HUES64 (cell line): ENCODE measurements around the gene SNUPN.
A peak's percentile ranks its signal among the peaks of the same experiment; 100 is the strongest.
"Not testable (repeated sequence)": the region's sequence is repeated elsewhere in the genome, so short reads cannot be mapped to it uniquely, and the experiment has no call there.

Source experiments
- H3K27ac ChIP-seq: 2 replicates; pipeline ENCODE4 v1.7.0; 2013; ENCODE audit warnings: low read depth, low read length, inconsistent platforms
- H3K27me3 ChIP-seq: 2 replicates; pipeline ENCODE4 v1.6.1; 2013; ENCODE audit warnings: mild to moderate bottlenecking, low read length; ENCODE audit not compliant: insufficient read depth
- H3K36me3 ChIP-seq: 2 replicates; pipeline ENCODE4 v1.6.1; 2013; ENCODE audit warnings: mild to moderate bottlenecking, low read length; ENCODE audit not compliant: insufficient read depth
- H3K4me1 ChIP-seq: 2 replicates; pipeline ENCODE4 v1.6.1; 2013; ENCODE audit warnings: mild to moderate bottlenecking, low read length, moderate library complexity; ENCODE audit not compliant: insufficient read depth
- H3K4me3 ChIP-seq: 2 replicates; pipeline ENCODE4 v1.5.1; 2013; ENCODE audit warnings: mild to moderate bottlenecking, low read length, moderate library complexity
- H3K9ac ChIP-seq: 2 replicates; pipeline ENCODE4 v1.6.1; 2013; ENCODE audit warnings: mild to moderate bottlenecking, low read depth, low read length
- H3K9me3 ChIP-seq: 2 replicates; pipeline ENCODE4 v1.6.1; 2013; ENCODE audit warnings: low read depth, low read length; ENCODE audit not compliant: insufficient read depth
- WGBS: fragments of 150-250, 120-280 bp; methylation state at CpG from one replicate; pipeline ENCODE4 v1.1.7; 2013; ENCODE audit warnings: missing lambda C conversion rate; 5-methylcytosine and 5-hydroxymethylcytosine counted together

SNUPN gene

GRCh38 chr15:75591655-75592364 lies 33.7 kb downstream of the SNUPN start:
- Histone ChIP-seq H3K27ac (no peak overlapping the region), H3K27me3 (no peaks in the 10 kb centered on the region), H3K9ac (no peak overlapping the region), H3K4me3 (no peak overlapping the region), H3K4me1 (no peaks in the 10 kb centered on the region), H3K9me3 (no peaks in the 10 kb centered on the region), H3K36me3 (peaks cover 19% of the 10 kb centered on the region)
- 89% methylated on average over 4 of the region's 4 CpGs for WGBS

GRCh38 chr15:75590239-75590638 lies 35.3 kb downstream of the SNUPN start:
- Histone ChIP-seq H3K27ac (no peak overlapping the region), H3K4me1 (no peaks in the 10 kb centered on the region), H3K9ac (no peak overlapping the region), H3K27me3 (no peaks in the 10 kb centered on the region), H3K36me3 (peaks cover 5% of the 10 kb centered on the region; the same call in 1 of the 2 replicates), H3K9me3 (no peaks in the 10 kb centered on the region), H3K4me3 (no peak overlapping the region)
- 100% methylated on average over 1 of the region's 2 CpGs for WGBS

- Histone ChIP-seq H3K4me3 (no peak overlapping the region), H3K36me3 (no peaks in the 10 kb centered on the region; the same call in 1 of the 2 replicates), H3K4me1 (no peaks in the 10 kb centered on the region), H3K27me3 (no peaks in the 10 kb centered on the region), H3K9ac (no peak overlapping the region), H3K9me3 (no peaks in the 10 kb centered on the region), H3K27ac (no peak overlapping the region)
- WGBS = 95% methylated on average over 5 of the region's 5 CpGs
Measured at GRCh38 chr15:75589071-75589470, 36.5 kb downstream of the SNUPN start.

- H3K4me3 ChIP-seq, H3K9me3 ChIP-seq, H3K9ac ChIP-seq, H3K27me3 ChIP-seq, H3K27ac ChIP-seq, H3K4me1 ChIP-seq, H3K36me3 ChIP-seq: not testable (repeated sequence)
- 98% methylated on average over 2 of the region's 5 CpGs for WGBS
Measured at GRCh38 chr15:75586422-75586821, 39.1 kb downstream of the SNUPN start.

DNA sequence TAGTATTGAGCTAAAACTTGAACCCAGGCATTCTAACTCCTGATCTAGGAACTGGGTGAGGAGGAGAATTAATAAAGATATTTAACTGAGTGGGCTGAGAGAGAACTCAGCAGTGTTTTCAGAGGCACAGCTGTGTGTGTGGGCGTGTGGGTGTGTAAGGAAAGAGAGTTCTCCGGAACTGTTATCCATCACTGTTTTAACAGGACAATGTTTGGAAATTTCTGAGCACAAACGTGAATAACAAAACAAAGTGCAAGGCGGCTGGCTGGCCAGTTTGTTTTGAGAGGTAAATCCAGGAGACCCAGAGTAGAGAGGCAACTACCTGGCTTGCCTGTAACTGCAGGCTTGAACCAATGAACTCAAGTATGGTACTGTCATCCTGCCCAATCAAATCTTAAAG lies 41.4 kb downstream of the SNUPN start:
- Histone ChIP-seq H3K27me3 (no peaks in the 10 kb centered on the region), H3K27ac (no peak overlapping the region), H3K9me3 (no peaks in the 10 kb centered on the region), H3K36me3 (no peaks in the 10 kb centered on the region), H3K4me1 (peaks cover 6% of the 10 kb centered on the region; the same call in 1 of the 2 replicates), H3K4me3 (no peak overlapping the region), H3K9ac (no peak overlapping the region)
- 74% methylated on average over 4 of the region's 4 CpGs for WGBS

DNA sequence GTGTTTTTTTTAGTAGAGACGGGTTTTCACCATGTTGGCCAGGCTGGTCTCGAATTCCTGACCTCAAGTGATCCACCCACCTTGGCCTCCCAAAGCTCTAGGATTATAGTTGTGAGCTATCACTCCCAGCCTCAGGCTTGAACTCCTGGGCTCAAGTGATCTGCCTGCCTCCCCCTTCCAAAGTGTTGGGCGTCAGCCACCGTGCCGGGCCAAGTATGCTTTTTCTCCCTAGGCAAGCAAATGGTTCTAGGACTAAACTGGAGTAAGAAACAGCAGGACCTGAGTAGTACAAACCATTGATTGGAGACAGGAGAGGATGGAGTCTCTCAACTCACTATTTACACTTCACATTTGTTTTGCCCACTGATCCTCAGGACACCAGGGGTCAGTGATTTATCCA lies 41.8 kb downstream of the SNUPN start:
- no peaks in the 10 kb centered on the region for H3K27me3 ChIP-seq
- WGBS = 82% methylated on average over 5 of the region's 5 CpGs
- H3K4me1 ChIP-seq = peaks cover 6% of the 10 kb centered on the region; the same call in 1 of the 2 replicates
- no peaks in the 10 kb centered on the region for H3K36me3 ChIP-seq
- H3K9me3 ChIP-seq = no peaks in the 10 kb centered on the region
- H3K9ac ChIP-seq = no peak overlapping the region
- no peak overlapping the region for H3K27ac ChIP-seq
- no peak overlapping the region for H3K4me3 ChIP-seq

DNA sequence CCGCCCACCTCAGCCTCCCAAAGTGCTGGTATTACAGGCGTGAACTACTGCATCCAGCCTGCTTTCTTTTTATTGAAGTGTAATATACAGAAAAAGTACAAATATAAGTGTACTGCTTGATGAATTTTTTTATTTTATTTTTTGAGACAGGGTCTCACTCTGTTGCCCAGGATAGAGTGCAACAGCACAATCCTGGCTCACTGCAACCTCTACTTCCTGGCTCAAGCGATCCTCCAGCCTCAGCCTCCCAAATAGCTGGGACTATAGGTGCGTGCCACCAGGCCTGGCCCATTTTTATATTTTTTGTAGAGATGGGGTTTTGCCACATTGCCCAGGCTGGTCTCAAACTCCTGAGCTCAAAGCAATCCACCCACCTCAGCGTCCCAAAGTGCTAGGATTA lies 42.6 kb downstream of the SNUPN start:
- H3K9ac ChIP-seq, H3K4me1 ChIP-seq, H3K27ac ChIP-seq, H3K4me3 ChIP-seq, H3K36me3 ChIP-seq, H3K27me3 ChIP-seq, H3K9me3 ChIP-seq: not testable (repeated sequence)
- WGBS = 94% methylated on average over 5 of the region's 5 CpGs

DNA sequence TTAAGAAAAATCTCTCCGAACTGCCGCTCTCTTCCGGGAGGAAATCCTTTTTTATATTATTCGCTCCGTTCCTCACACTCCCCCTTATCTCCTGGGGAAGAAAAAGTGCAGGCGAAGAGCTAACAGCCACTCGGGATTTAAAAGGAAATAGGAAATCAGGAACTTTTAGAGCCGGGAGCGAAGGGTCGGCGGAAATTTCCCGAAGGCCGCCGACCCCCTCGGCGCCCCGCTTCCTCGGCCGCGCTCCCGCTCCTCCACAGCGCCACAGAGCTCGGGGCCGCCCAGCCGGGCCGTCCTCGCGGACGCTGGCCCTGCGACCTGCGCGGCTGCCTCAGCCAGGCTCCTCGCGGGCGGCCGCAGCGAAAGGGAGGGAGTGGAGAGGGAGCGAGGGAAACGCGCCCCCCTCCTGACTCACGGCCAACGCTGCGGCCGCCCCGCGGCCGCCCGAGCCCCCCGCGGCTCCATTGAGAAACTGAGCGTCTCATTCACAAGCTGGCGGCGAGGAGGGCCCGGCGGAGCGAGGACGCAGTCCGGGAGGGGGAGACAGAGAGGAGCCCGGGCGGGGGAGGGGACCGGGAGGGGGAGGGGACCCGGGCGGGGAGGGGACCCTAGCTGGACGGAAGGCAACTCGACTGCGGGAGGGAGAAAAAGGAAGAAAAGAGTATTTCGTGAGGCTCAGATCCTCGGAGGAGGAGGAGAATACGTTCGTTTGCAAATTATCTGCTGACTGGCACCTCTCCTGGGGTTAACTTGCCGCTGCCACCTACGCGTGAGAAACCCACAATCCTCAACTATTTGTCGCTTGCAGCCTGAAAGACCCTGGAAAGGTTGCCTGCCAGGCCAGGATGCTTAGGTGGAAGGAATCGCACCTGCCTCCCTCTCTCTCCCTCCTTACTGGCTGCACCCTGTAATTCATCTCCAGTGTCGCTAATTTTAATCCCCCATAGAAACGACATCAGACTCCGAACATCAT lies 46.3 kb downstream of the SNUPN start, which contains the start of gene PTPN9:
Gene PTPN9 (minus strand): TSS at position 368 of the 973 bp plus-strand sequence. CDS start 539 bp downstream, outside the sequence.
- WGBS = 2% methylated on average over 74 of the region's 78 CpGs
- no peaks in the 10 kb centered on the region for H3K36me3 ChIP-seq
- no peaks in the 10 kb centered on the region for H3K9me3 ChIP-seq
- peaks cover 19% of the 10 kb centered on the region for H3K4me1 ChIP-seq
- peak within 1 kb of the TSS; percentile 99 for H3K4me3 ChIP-seq
- peak within 1 kb of the TSS; percentile 96 for H3K27ac ChIP-seq
- H3K9ac ChIP-seq = peak within 1 kb of the TSS; percentile 97
- H3K27me3 ChIP-seq = no peaks in the 10 kb centered on the region

- peak overlapping the region; percentile 97 for H3K9ac ChIP-seq
- H3K9me3 ChIP-seq = no peaks in the 10 kb centered on the region
- H3K27me3 ChIP-seq = no peaks in the 10 kb centered on the region
- peaks cover 16% of the 10 kb centered on the region for H3K4me1 ChIP-seq
- WGBS = under 1% methylated on average over 77 of the region's 77 CpGs
- no peaks in the 10 kb centered on the region for H3K36me3 ChIP-seq
- H3K27ac ChIP-seq = peak overlapping the region; percentile 96
- peak overlapping the region; percentile 99 for H3K4me3 ChIP-seq
Measured at GRCh38 chr15:75578173-75578947, 47.2 kb downstream of the SNUPN start.

DNA sequence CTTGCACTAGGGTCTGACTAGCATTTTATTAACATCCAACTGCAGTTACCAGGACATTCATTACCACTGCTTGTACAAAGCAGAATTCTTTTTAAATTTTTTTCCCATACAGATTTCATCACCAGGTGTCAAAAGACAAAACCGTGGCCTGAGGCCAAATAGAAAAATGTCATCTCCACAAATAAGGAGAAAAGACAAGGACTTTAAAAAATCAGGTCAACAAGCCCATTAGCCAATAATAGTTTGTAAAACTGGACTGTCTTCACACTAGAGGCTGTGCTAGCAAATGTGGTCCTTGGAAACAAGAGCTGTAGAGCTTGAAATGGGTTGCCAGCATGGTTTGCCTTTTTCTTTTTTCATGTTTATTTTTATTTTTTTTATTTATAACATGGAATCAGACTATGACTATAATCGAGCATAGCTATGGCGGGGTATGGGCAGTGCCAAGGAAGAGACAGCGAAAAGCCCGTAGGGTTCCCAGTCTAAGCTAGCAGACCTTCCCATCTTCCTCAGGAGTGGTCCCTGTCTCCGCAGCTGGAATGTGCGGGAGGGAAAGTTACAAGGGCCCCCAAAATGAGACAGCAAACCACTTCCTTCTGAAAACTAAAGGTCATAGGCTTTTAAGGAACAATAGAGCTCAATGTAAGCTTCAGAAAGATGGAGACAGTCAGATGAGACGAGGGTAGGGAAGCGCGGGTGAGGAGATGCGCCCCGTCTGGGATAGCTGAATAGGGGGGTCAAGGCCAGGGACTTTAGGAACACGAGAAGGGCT lies 47.9 kb downstream of the SNUPN start:
- peak overlapping the region; percentile 99 for H3K4me3 ChIP-seq
- no peaks in the 10 kb centered on the region for H3K27me3 ChIP-seq
- H3K27ac ChIP-seq = peak overlapping the region; percentile 96
- H3K36me3 ChIP-seq = no peaks in the 10 kb centered on the region
- no peaks in the 10 kb centered on the region for H3K9me3 ChIP-seq
- H3K4me1 ChIP-seq = peaks cover 24% of the 10 kb centered on the region
- 2% methylated on average over 13 of the region's 13 CpGs for WGBS
- H3K9ac ChIP-seq = peak overlapping the region; percentile 97
